AG04449 (cell line): ENCODE data around the gene SERPINB3.
"Not testable (repeated sequence)": the region's sequence is repeated elsewhere in the genome, so short reads cannot be mapped to it uniquely, and the experiment has no call there.

ENCODE experiments used
- CTCF ChIA-PET: fragments of 350-600 bp; formaldehyde crosslinking; extraction: SDS; loops from one replicate; lab custom pipeline; 2021; ENCODE audit warnings: antibody characterized with exemption; lab: Yijun Ruan, JAX
- POLR2A ChIA-PET: fragments of 400-600, 350-600 bp; formaldehyde crosslinking; extraction: SDS; loops from one replicate; lab custom pipeline; 2020; ENCODE audit warnings: antibody characterized with exemption, inconsistent platforms; lab: Yijun Ruan, JAX
- DNase-seq: peaks from one replicate; pipeline ENCODE4 v3.0.0-alpha.2; 2010; ENCODE audit warnings: low read depth, low spot score
- H3K4me3 ChIP-seq: 2 replicates; pipeline ENCODE4 v1.5.1; 2011; ENCODE audit warnings: low read depth, mild to moderate bottlenecking, control low read depth, low read length
- TF ChIP-seq, protein P1 (sequence below): IDR thresholded peaks from one replicate; pipeline ENCODE4 v1.5.1; 2011; ENCODE audit warnings: mild to moderate bottlenecking, moderate library complexity, low read length, control low read depth, inconsistent platforms; ENCODE audit not compliant: insufficient read depth; ENCODE audit errors: missing control alignments

Gene SERPINB3

DNA sequence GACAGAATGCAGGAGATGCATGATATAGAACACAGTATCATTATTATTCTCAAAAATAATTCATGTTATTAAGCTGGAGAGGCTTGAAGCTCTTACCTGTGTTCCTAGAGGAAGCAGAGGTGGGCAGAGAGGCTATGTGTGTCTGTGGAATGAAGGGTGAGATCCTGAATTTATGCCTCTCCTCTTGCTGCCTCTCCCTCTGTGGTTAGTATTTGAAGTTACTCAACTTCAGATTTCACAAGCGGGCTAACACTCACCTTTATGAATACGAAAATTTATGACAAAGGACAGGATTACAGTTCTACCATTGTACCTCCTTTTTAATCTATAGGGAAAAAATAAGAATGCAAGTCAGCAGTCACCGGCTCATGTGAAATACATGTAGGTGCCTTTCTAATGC is at the start of gene SERPINB3:
SERPINB3 (minus strand) TSS at position 144 of the 400 bp plus-strand sequence. CDS start 677 bp downstream, outside the sequence.
- POLR2A ChIA-PET, H3K4me3 ChIP-seq, CTCF ChIA-PET, DNase-seq: not testable (repeated sequence)

DNA sequence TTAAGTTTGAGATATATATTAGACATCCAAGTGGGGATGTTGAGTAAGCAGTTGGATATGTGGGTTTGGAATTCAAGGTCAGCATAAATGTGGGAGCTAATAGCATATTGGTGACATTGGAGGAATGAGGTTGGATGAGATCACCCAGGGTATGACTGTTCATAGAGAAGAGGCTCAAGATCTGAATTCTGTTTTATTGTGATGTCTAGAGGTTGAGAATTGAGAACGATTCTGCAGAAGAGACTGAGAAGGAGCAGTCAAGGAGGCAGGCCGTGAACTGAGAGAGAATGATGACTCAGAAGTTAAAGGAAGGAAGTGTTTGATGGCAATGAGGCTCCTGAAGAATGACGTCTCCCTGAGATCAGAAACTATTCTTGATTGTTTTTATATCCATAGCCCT is 47.0 kb upstream of the SERPINB3 start:
- CTCF ChIA-PET, result no interaction called here
- no peak overlapping the region for H3K4me3 ChIP-seq
- DNase-seq, result peak; percentile 77
- POLR2A ChIA-PET, result no interaction called here
- TF ChIP-seq, protein P1, sequence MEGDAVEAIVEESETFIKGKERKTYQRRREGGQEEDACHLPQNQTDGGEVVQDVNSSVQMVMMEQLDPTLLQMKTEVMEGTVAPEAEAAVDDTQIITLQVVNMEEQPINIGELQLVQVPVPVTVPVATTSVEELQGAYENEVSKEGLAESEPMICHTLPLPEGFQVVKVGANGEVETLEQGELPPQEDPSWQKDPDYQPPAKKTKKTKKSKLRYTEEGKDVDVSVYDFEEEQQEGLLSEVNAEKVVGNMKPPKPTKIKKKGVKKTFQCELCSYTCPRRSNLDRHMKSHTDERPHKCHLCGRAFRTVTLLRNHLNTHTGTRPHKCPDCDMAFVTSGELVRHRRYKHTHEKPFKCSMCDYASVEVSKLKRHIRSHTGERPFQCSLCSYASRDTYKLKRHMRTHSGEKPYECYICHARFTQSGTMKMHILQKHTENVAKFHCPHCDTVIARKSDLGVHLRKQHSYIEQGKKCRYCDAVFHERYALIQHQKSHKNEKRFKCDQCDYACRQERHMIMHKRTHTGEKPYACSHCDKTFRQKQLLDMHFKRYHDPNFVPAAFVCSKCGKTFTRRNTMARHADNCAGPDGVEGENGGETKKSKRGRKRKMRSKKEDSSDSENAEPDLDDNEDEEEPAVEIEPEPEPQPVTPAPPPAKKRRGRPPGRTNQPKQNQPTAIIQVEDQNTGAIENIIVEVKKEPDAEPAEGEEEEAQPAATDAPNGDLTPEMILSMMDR, result no peak

DNA sequence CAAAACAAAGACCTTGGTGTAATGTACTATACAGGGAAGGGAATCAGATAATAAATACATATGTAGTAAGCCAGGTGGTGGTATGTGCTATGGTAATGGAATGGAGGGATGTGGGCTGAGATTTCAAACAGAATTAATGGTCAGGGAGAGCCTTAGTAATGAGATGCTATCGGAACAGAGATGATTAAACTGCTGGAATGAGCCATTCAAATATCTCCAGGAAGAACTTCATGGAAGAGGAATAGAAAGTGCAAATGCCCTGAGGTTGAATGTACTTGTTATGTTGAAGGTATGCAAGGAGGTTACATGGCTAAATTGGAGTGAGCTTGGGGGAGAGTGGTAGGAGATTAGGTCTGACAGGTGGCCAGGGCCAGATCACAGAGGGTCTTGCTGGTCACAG is 46.1 kb upstream of the SERPINB3 start:
- CTCF ChIA-PET, result no interaction called here
- TF ChIP-seq, protein P1, result no peak
- no peak overlapping the region for H3K4me3 ChIP-seq
- no peak for DNase-seq
- POLR2A ChIA-PET, result no interaction called here

DNA sequence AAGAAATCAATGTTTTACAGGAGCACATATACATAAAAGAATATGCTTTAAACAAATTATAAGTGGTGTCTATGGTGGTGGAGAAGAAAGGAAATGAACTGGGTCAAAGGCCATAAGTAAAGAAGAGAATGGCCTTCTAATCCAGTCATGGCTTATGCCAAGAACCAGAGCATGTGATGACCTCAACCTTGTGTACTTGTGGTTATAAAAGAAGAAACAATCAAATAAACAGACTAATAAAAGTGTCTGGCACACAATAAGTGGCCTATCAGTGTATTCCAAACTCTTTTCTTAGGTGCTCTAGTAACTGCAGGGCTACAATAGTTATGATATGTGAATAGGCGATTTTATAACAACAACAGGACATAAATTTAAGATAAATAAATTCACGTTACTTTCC is 43.7 kb upstream of the SERPINB3 start:
- POLR2A ChIA-PET, result no interaction called here
- CTCF ChIA-PET, result interaction anchor here (1.0 kb wide), 1 partner anchor 138 kb away, joined by 3 read pairs; no protein-coding TSS in a partner anchor
- H3K4me3 ChIP-seq, result no peak overlapping the region
- DNase-seq, result no peak
- TF ChIP-seq, protein P1, result no peak

DNA sequence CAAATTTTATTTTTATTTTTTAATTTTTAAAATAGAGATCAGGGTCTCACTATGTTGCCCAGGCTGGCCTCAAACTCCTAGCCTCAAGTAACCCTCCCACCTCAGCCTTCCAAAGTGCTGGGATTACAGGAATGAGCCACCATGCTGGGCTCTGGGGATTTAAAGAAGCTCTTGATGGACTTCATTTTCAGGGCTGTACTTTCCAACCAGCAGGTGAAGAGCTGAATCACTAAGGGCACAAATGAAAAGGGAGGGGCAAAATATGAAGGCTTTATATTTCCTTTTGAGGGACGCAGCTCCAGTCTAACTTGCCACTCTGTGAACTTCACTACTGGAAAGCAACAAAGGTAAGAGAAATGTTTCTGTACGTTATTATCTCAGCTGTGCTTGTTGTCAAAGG is 41.0 kb upstream of the SERPINB3 start, which contains the start of gene SERPINB11:
SERPINB11 (plus strand) TSS at position 301 of the 400 bp plus-strand sequence. CDS start 7,234 bp downstream, outside the sequence.
- TF ChIP-seq, protein P1, result no peak
- CTCF ChIA-PET, result interaction anchor here (0.6 to 0.8 kb wide), 3 partner anchors 29 to 137 kb away, joined by 3 to 4 read pairs (median 4); no protein-coding TSS in a partner anchor
- no peak for DNase-seq
- no peak within 1 kb of the TSS for H3K4me3 ChIP-seq
- POLR2A ChIA-PET, result no interaction called here

DNA sequence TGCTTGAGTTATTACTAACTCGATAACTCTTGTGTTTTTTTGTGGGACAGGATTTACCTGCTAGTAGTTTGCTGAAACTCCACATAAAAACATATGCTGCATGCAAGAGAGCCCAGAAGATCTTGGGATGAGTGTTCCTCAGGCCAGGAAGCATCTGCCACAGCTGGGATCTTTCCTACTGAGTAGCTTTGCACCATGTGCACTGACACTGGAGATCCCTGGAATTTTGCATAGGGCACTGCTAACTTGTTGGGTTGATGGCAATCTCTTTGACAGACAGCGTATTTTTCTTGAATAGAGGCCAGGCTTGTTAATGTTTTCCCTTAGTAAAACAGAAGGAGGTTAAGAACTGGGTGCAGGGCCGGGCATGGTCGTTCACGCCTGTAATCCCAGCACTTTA is 40.3 kb upstream of the SERPINB3 start:
- no peak overlapping the region for H3K4me3 ChIP-seq
- TF ChIP-seq, protein P1, result no peak
- DNase-seq, result no peak
- ChIA-PET CTCF (interaction anchor here (1.0 kb wide), 1 partner anchor 235 kb away, joined by 3 read pairs; no protein-coding TSS in a partner anchor), POLR2A (no interaction called here)

DNA sequence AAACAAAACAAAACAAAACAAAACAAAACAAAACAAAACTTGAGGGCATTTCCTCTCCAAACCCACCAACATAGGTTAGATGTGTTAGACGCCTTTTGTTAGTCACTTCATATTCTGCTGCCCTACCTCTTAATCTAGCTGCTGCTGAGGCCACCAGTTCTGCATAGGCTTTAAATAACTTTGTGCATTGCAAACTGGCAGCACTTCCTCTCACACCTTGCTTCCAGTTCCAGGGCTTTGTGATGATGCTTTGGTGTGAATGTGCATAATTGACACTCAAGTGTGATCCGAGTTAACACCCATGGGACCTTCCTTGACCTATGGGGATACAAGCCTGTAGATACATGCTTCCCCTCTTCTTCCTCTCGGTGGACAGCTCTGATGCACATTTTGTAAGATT is 38.8 kb upstream of the SERPINB3 start:
- DNase-seq, result no peak
- CTCF ChIA-PET, result no interaction called here
- TF ChIP-seq, protein P1, result no peak
- no peak overlapping the region for H3K4me3 ChIP-seq
- POLR2A ChIA-PET, result no interaction called here
